GM12878 (cell line): ENCODE results near the gene PCDHGA3.

Experiments
- BHLHE40 ChIP-seq, 2 experiments: fragments of 450-650 bp in 1 of 2; IDR thresholded peaks; 2 replicates each; pipeline ENCODE4 v1.6.1; 2011 to 2017; ENCODE audit warnings: low read depth in 2 of 2, borderline replicate concordance in 1 of 2, improper control_type of control experiment in 1 of 2, low read length in 1 of 2, mild to moderate bottlenecking in 1 of 2
- FOS ChIP-seq: IDR thresholded peaks from 3 replicates; pipeline ENCODE4 v1.6.1; 2011; ENCODE audit warnings: borderline replicate concordance; ENCODE audit not compliant: insufficient read length; ENCODE audit errors: extremely low read depth
- NR2C1 ChIP-seq: fragments of 450-650 bp; IDR thresholded peaks from 2 replicates; pipeline ENCODE4 v1.6.1; 2017; ENCODE audit warnings: antibody characterized with exemption, mild to moderate bottlenecking, moderate library complexity
- NR2C2 ChIP-seq: IDR thresholded peaks from 2 replicates; pipeline ENCODE4 v1.6.1; 2011; ENCODE audit warnings: borderline replicate concordance, low read depth; ENCODE audit not compliant: control insufficient read depth, insufficient read length
- NRF1 ChIP-seq: conservative IDR thresholded peaks from 2 replicates; pipeline ENCODE4 v1.6.1; 2011; ENCODE audit warnings: mild to moderate bottlenecking, low read depth, low read length, improper control_type of control experiment
- POLR2A ChIP-seq: IDR thresholded peaks from 2 replicates; pipeline ENCODE4 v1.6.1; 2011; ENCODE audit warnings: low read depth, mild to moderate bottlenecking, low read length
- SPI1 ChIP-seq: IDR thresholded peaks from 2 replicates; pipeline ENCODE4 v1.6.1; 2011; ENCODE audit warnings: low read depth, mild to moderate bottlenecking, low read length, moderate library complexity, borderline replicate concordance; ENCODE audit not compliant: insufficient read depth
- TF ChIP-seq, protein P1 (sequence below), 3 experiments: IDR thresholded peaks in 2 of 3; conservative IDR thresholded peaks in 1 of 3; 2 replicates each; pipeline ENCODE4 v1.5.1; 2011; ENCODE audit warnings: low read depth in 3 of 3, low read length in 3 of 3, mild to moderate bottlenecking in 3 of 3, control low read depth in 2 of 3, moderate library complexity in 2 of 3, inconsistent platforms in 1 of 3, mixed read lengths in 1 of 3; ENCODE audit not compliant: control insufficient read depth in 2 of 3, insufficient read depth in 1 of 3; ENCODE audit errors: extremely low read depth in 1 of 3
- TF ChIP-seq, protein P2 (sequence below): IDR thresholded peaks from 2 replicates; pipeline ENCODE4 v1.6.1; 2012; ENCODE audit warnings: mild to moderate bottlenecking, low read depth, low read length

DNA sequence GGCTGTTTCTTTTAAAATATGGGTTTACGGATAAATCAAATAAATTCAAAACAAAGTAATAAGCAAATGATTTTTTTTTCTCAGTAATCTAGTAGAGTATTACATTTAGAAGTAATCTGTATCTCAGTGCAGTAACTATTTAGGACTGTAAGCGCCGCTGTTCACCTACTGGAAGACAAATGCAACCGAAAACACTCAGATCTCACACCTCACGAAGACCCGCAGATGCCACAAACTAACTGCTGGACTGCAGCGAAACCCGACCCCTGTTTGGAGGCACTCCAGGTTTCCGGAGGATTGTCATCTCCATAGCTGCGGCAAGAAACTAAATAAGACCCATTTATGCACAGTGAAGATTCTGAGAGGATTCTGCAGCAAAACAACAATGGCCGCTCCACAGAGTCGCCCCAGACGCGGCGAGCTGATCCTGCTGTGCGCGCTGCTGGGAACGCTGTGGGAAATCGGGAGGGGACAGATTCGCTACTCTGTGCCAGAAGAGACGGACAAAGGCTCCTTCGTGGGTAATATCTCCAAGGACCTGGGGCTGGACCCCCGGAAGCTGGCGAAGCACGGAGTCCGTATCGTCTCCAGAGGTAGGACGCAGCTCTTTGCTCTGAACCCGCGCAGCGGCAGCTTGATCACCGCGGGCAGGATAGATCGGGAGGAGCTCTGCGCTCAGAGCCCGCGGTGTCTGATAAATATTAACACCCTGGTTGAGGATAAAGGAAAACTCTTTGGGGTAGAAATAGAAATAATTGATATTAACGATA, 49.0 kb downstream of the PCDHGA3 start, which contains the start of gene PCDHGA8:
- no peak for TF ChIP-seq NR2C2
- TF ChIP-seq POLR2A, result no peak
- no peak for TF ChIP-seq FOS
- TF ChIP-seq, protein P1, sequence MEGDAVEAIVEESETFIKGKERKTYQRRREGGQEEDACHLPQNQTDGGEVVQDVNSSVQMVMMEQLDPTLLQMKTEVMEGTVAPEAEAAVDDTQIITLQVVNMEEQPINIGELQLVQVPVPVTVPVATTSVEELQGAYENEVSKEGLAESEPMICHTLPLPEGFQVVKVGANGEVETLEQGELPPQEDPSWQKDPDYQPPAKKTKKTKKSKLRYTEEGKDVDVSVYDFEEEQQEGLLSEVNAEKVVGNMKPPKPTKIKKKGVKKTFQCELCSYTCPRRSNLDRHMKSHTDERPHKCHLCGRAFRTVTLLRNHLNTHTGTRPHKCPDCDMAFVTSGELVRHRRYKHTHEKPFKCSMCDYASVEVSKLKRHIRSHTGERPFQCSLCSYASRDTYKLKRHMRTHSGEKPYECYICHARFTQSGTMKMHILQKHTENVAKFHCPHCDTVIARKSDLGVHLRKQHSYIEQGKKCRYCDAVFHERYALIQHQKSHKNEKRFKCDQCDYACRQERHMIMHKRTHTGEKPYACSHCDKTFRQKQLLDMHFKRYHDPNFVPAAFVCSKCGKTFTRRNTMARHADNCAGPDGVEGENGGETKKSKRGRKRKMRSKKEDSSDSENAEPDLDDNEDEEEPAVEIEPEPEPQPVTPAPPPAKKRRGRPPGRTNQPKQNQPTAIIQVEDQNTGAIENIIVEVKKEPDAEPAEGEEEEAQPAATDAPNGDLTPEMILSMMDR (IDR thresholded peaks at IDR 0.05 in 2 of 3, conservative IDR thresholded peaks at IDR 0.05 in 1 of 3; ENCODE audit: control insufficient read depth in 2 of 3, extremely low read depth in 1 of 3, insufficient read depth in 1 of 3, low read depth in 3 of 3, low read length in 3 of 3), result no peak
- TF ChIP-seq NR2C1, result no peak
- no peak for TF ChIP-seq SPI1
- TF ChIP-seq NRF1, result no peak
- no peak for TF ChIP-seq BHLHE40 (IDR thresholded peaks at IDR 0.05; ENCODE audit: borderline replicate concordance in 1 of 2, low read depth in 2 of 2, low read length in 1 of 2)
- TF ChIP-seq, protein P2, sequence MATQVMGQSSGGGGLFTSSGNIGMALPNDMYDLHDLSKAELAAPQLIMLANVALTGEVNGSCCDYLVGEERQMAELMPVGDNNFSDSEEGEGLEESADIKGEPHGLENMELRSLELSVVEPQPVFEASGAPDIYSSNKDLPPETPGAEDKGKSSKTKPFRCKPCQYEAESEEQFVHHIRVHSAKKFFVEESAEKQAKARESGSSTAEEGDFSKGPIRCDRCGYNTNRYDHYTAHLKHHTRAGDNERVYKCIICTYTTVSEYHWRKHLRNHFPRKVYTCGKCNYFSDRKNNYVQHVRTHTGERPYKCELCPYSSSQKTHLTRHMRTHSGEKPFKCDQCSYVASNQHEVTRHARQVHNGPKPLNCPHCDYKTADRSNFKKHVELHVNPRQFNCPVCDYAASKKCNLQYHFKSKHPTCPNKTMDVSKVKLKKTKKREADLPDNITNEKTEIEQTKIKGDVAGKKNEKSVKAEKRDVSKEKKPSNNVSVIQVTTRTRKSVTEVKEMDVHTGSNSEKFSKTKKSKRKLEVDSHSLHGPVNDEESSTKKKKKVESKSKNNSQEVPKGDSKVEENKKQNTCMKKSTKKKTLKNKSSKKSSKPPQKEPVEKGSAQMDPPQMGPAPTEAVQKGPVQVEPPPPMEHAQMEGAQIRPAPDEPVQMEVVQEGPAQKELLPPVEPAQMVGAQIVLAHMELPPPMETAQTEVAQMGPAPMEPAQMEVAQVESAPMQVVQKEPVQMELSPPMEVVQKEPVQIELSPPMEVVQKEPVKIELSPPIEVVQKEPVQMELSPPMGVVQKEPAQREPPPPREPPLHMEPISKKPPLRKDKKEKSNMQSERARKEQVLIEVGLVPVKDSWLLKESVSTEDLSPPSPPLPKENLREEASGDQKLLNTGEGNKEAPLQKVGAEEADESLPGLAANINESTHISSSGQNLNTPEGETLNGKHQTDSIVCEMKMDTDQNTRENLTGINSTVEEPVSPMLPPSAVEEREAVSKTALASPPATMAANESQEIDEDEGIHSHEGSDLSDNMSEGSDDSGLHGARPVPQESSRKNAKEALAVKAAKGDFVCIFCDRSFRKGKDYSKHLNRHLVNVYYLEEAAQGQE, result no peak
